A673 (cell line): ENCODE data around the gene SMARCAL1. TPM values are rescaled to one million over a fixed set of nuclear protein-coding genes. Genes with fewer than 3 reads are reported as not detected.

ENCODE experiments used
- BruUV-seq: library from RNA; stranded (reverse); fragments of 400-500 nt; replicated peaks from 2 replicates; lab custom pipeline; 2021; lab: Mats Ljungman, UMichigan
- CTCF ChIA-PET: fragments of 300-600 bp; sonication (Branson Sonifier 250); formaldehyde crosslinking; loops from one replicate; lab custom pipeline; 2022; ENCODE audit warnings: antibody characterized with exemption; lab: Charles Lee
- POLR2A ChIA-PET: fragments of 300-600 bp; sonication (Branson Sonifier 250); formaldehyde crosslinking; loops from one replicate; lab custom pipeline; 2022; ENCODE audit warnings: antibody characterized with exemption; ENCODE audit not compliant: low non-redundant PET; lab: Charles Lee
- DNase-seq: peaks from one replicate; pipeline ENCODE4 v3.0.0-alpha.2; 2015; ENCODE audit warnings: low spot score
- H3K27ac ChIP-seq: fragments of 200-600 bp; sonication (generic); 2 replicates; pipeline ENCODE4 v1.5.1; 2016; ENCODE audit warnings: mixed run types, low read depth, mild to moderate bottlenecking, mixed read lengths, antibody characterized with exemption, low read length; ENCODE audit not compliant: poor library complexity, severe bottlenecking
- H3K27me3 ChIP-seq: fragments of 200-600 bp; sonication (generic); replicated peaks from 2 replicates; pipeline ENCODE4 v1.6.1; 2017; ENCODE audit warnings: mixed run types, low read depth, mild to moderate bottlenecking, mixed read lengths, antibody characterized with exemption, low read length; ENCODE audit not compliant: insufficient read depth, poor library complexity
- H3K36me3 ChIP-seq: fragments of 200-600 bp; sonication (generic); 2 replicates; pipeline ENCODE4 v1.6.1; 2016; ENCODE audit warnings: mixed run types, mild to moderate bottlenecking, mixed read lengths, antibody characterized with exemption, low read length; ENCODE audit not compliant: insufficient read depth, poor library complexity, severe bottlenecking
- H3K4me1 ChIP-seq: fragments of 200-600 bp; sonication (generic); 2 replicates; pipeline ENCODE4 v1.6.1; 2017; ENCODE audit warnings: mixed run types, mild to moderate bottlenecking, mixed read lengths, antibody characterized with exemption, low read length; ENCODE audit not compliant: insufficient read depth, poor library complexity, severe bottlenecking
- H3K4me3 ChIP-seq: fragments of 200-600 bp; sonication (generic); 2 replicates; pipeline ENCODE4 v1.5.1; 2016; ENCODE audit warnings: low read depth, mixed run types, mild to moderate bottlenecking, mixed read lengths, low read length; ENCODE audit not compliant: poor library complexity, severe bottlenecking
- H3K9me3 ChIP-seq: fragments of 200-600 bp; sonication (generic); 2 replicates; pipeline ENCODE4 v1.6.1; 2016; ENCODE audit warnings: mixed run types, low read depth, mild to moderate bottlenecking, mixed read lengths, antibody characterized with exemption, low read length; ENCODE audit not compliant: poor library complexity, severe bottlenecking
- CTCF ChIP-seq: fragments of 300-800, 200-600 bp; sonication (generic); conservative IDR thresholded peaks from 2 replicates; pipeline ENCODE4 v1.5.1; 2017; ENCODE audit warnings: low read depth, mild to moderate bottlenecking, antibody characterized with exemption, low read length, moderate library complexity, mixed read lengths
- EZH2 ChIP-seq: fragments of 200-600 bp; sonication (generic); IDR thresholded peaks from 2 replicates; pipeline ENCODE4 v1.6.1; 2017; ENCODE audit warnings: borderline replicate concordance, low read depth, mild to moderate bottlenecking, mixed read lengths, antibody characterized with exemption, low read length; ENCODE audit not compliant: poor library complexity, severe bottlenecking
- intact Hi-C: fragments of 100-400 bp; cut with micrococcal nuclease; formaldehyde crosslinking; loops from one replicate; pipeline ENCODE4 v1.10.0; 2022; ENCODE audit not compliant: unreplicated experiment
- total RNA-seq: library from RNA; stranded (reverse); gene quantifications from 2 replicates; pipeline ENCODE4 v1.2.3, GENCODE V29; 2021

SMARCAL1 gene
- total RNA-seq, 1 experiment from 2014 or later, result 20.7 TPM

GRCh38 chr2:216370961-216371712 is 41.1 kb upstream of the SMARCAL1 start:
- intact Hi-C loops, result no loop called here
- ChIA-PET CTCF (no interaction called here), POLR2A (no interaction called here)
- H3K27ac ChIP-seq, result no peak overlapping the region
- H3K36me3 ChIP-seq, result no peaks in the 10 kb centered on the region
- BruUV-seq, result no TSS peak
- H3K9me3 ChIP-seq, result no peaks in the 10 kb centered on the region
- TF ChIP-seq CTCF (no peak), EZH2 (peak; percentile 57)
- H3K27me3 ChIP-seq, result peaks cover 21% of the 10 kb centered on the region
- peaks cover 35% of the 10 kb centered on the region for H3K4me1 ChIP-seq
- peak overlapping the region; percentile 48 for H3K4me3 ChIP-seq
- no peak for DNase-seq

- BruUV-seq, result no TSS peak
- POLR2A ChIA-PET, result no interaction called here
- peaks cover 21% of the 10 kb centered on the region for H3K27me3 ChIP-seq
- no peak within 1 kb of the TSS for H3K27ac ChIP-seq
- H3K4me3 ChIP-seq, result peak within 1 kb of the TSS; percentile 48
- peaks cover 28% of the 10 kb centered on the region for H3K4me1 ChIP-seq
- no peaks in the 10 kb centered on the region for H3K36me3 ChIP-seq
- intact Hi-C loops, result no loop called here
- peak; percentile 83 for DNase-seq
- TF ChIP-seq EZH2, result no peak
- no peak for TF ChIP-seq CTCF
- H3K9me3 ChIP-seq, result no peaks in the 10 kb centered on the region
- CTCF ChIA-PET, result no interaction called here
Observed at GRCh38 chr2:216371721-216372702, 40.3 kb upstream of the SMARCAL1 start, which contains the start of gene MARCHF4. Gene MARCHF4, minus strand, starts transcription at chr2:216372483. Its CDS starts 2,223 bp downstream, at chr2:216370260.

- peaks cover 20% of the 10 kb centered on the region for H3K4me1 ChIP-seq
- TF ChIP-seq EZH2 (no peak), CTCF (no peak)
- ChIA-PET CTCF (interaction anchor here (0.6 kb wide), 1 partner anchor 258 kb away, joined by 4 read pairs; no protein-coding TSS in a partner anchor), POLR2A (no interaction called here)
- peak overlapping the region; percentile 48 for H3K4me3 ChIP-seq
- BruUV-seq, result no TSS peak
- H3K36me3 ChIP-seq, result no peaks in the 10 kb centered on the region
- peaks cover 21% of the 10 kb centered on the region for H3K27me3 ChIP-seq
- intact Hi-C loops, result no loop called here
- H3K27ac ChIP-seq, result no peak overlapping the region
- H3K9me3 ChIP-seq, result no peaks in the 10 kb centered on the region
- peak; percentile 68 for DNase-seq
Observed at GRCh38 chr2:216372761-216373291, 39.5 kb upstream of the SMARCAL1 start.
